GM23338 (cell line): Measurements from ENCODE around the gene SGSM1. TPM values are rescaled to one million over a fixed set of nuclear protein-coding genes. Genes with fewer than 3 reads are reported as not detected.

Experiments used
- ATAC-seq: fragments of 200-7000 bp; cut with Tn5 transposase; 3 replicates; pipeline ENCODE4 v1.9.1; 2020
- DNase-seq: peaks from one replicate; pipeline ENCODE4 v3.0.0-alpha.2; 2015; ENCODE audit warnings: low spot score
- H2AFZ ChIP-seq: fragments of 200-600 bp; sonication (generic); 2 replicates; pipeline ENCODE4 v1.8.0; 2016; ENCODE audit warnings: antibody characterized with exemption, mild to moderate bottlenecking, moderate library complexity
- H3F3A ChIP-seq: fragments of 200-600 bp; sonication (generic); replicated peaks from 2 replicates; pipeline ENCODE4 v1.8.0; 2017; ENCODE audit warnings: antibody characterized with exemption, mixed run types, low read depth
- H3K27ac ChIP-seq: fragments of 200-600 bp; sonication (generic); 2 replicates; pipeline ENCODE4 v1.6.1; 2016; ENCODE audit warnings: low read depth
- H3K27me3 ChIP-seq: fragments of 200-600 bp; sonication (generic); 2 replicates; pipeline ENCODE4 v1.8.0; 2016; ENCODE audit warnings: mild to moderate bottlenecking, mixed run types, moderate library complexity; ENCODE audit not compliant: insufficient read depth
- H3K36me3 ChIP-seq: fragments of 200-600 bp; sonication (generic); 2 replicates; pipeline ENCODE4 v1.8.0; 2016; ENCODE audit warnings: mild to moderate bottlenecking; ENCODE audit not compliant: insufficient read depth
- H3K4me1 ChIP-seq: fragments of 200-600 bp; sonication (generic); 2 replicates; pipeline ENCODE4 v1.8.0; 2016; ENCODE audit warnings: mild to moderate bottlenecking, moderate library complexity; ENCODE audit not compliant: insufficient read depth
- H3K4me2 ChIP-seq: fragments of 200-600 bp; sonication (generic); 2 replicates; pipeline ENCODE4 v1.7.1; 2017; ENCODE audit warnings: mixed run types
- H3K4me3 ChIP-seq: fragments of 200-600 bp; sonication (generic); 2 replicates; pipeline ENCODE4 v1.6.1; 2016; ENCODE audit warnings: mixed run types
- H3K79me2 ChIP-seq: fragments of 200-600 bp; sonication (generic); replicated peaks from 2 replicates; pipeline ENCODE4 v1.8.0; 2017; ENCODE audit warnings: mild to moderate bottlenecking; ENCODE audit not compliant: insufficient read depth
- H3K9me2 ChIP-seq: fragments of 200-600 bp; sonication (generic); 2 replicates; pipeline ENCODE4 v1.8.0; 2017; ENCODE audit not compliant: insufficient read depth
- H4K20me1 ChIP-seq: fragments of 200-600 bp; sonication (generic); replicated peaks from 2 replicates; pipeline ENCODE4 v1.8.0; 2017; ENCODE audit warnings: mild to moderate bottlenecking; ENCODE audit not compliant: insufficient read depth
- H3K27ac Mint-ChIP-seq: 2 replicates; pipeline ENCODE4 v1.8.0; 2020; ENCODE audit warnings: inconsistent platforms, mild to moderate bottlenecking, moderate library complexity, mixed read lengths
- H3K27me3 Mint-ChIP-seq: 3 replicates; pipeline ENCODE4 v1.8.0; 2022; ENCODE audit warnings: low read depth, mild to moderate bottlenecking, moderate library complexity, mixed read lengths, inconsistent platforms; ENCODE audit not compliant: insufficient read depth, poor library complexity
- H3K36me3 Mint-ChIP-seq: 3 replicates; pipeline ENCODE4 v1.8.0; 2021; ENCODE audit warnings: low read depth, mild to moderate bottlenecking, inconsistent platforms, moderate library complexity, mixed read lengths
- H3K4me1 Mint-ChIP-seq: 3 replicates; pipeline ENCODE4 v1.8.0; 2020; ENCODE audit warnings: mild to moderate bottlenecking, inconsistent platforms, mixed read lengths
- H3K4me3 Mint-ChIP-seq: 3 replicates; pipeline ENCODE4 v1.8.0; 2021; ENCODE audit warnings: moderate library complexity, mild to moderate bottlenecking, inconsistent platforms, mixed read lengths
- H3K9me3 Mint-ChIP-seq: 3 replicates; pipeline ENCODE4 v1.8.0; 2020; ENCODE audit warnings: moderate library complexity, mild to moderate bottlenecking, inconsistent platforms, mixed read lengths
- CREB1 ChIP-seq: fragments of 250-450 bp; sonication (Bioruptor Pico); IDR thresholded peaks from 2 replicates; pipeline ENCODE4 v1.5.0; 2020; ENCODE audit warnings: low read depth, mild to moderate bottlenecking, moderate library complexity
- CTCF ChIP-seq, 2 experiments: fragments of 200-600 bp in 1 of 2; sonication (generic) in 1 of 2; conservative IDR thresholded peaks; 2 replicates each; pipeline versions ENCODE4 v1.5.1 to v1.6.1; 2016 to 2017; ENCODE audit warnings: antibody characterized with exemption in 2 of 2, low read depth in 2 of 2, mild to moderate bottlenecking in 2 of 2, moderate library complexity in 1 of 2
- ETS1 ChIP-seq: IDR thresholded peaks from 2 replicates; pipeline ENCODE4 v1.6.1; 2016; ENCODE audit warnings: antibody characterized with exemption
- EZH2 ChIP-seq: fragments of 200-600 bp; sonication (generic); IDR thresholded peaks from one replicate; pipeline ENCODE4 v1.8.0; 2017; ENCODE audit warnings: antibody characterized with exemption, mild to moderate bottlenecking, low read depth; ENCODE audit not compliant: unreplicated experiment
- EZH2phosphoT487 ChIP-seq: fragments of 200-600 bp; sonication (generic); IDR thresholded peaks from one replicate; pipeline ENCODE4 v1.8.1; 2018; ENCODE audit warnings: antibody characterized with exemption; ENCODE audit not compliant: unreplicated experiment
- JUNB ChIP-seq: IDR thresholded peaks from one replicate; pipeline ENCODE4 v1.6.1; 2016; ENCODE audit warnings: antibody characterized with exemption; ENCODE audit not compliant: unreplicated experiment
- NANOG ChIP-seq: IDR thresholded peaks from 2 replicates; pipeline ENCODE4 v1.6.1; 2016; ENCODE audit warnings: antibody characterized with exemption, borderline replicate concordance
- POLR2AphosphoS5 ChIP-seq: IDR thresholded peaks from 2 replicates; pipeline ENCODE4 v1.6.1; 2016; ENCODE audit warnings: antibody characterized with exemption, low read depth
- REST ChIP-seq: IDR thresholded peaks from one replicate; pipeline ENCODE4 v1.6.1; 2018; ENCODE audit warnings: antibody characterized with exemption; ENCODE audit not compliant: unreplicated experiment
- STAT1 ChIP-seq: IDR thresholded peaks from one replicate; pipeline ENCODE4 v1.6.1; 2016; ENCODE audit warnings: antibody characterized with exemption; ENCODE audit not compliant: unreplicated experiment
- ZNF114 ChIP-seq: fragments of 250-450 bp; sonication (Bioruptor Pico); IDR thresholded peaks from 2 replicates; pipeline ENCODE4 v1.5.0; 2020; ENCODE audit warnings: mild to moderate bottlenecking, moderate library complexity
- ZNF331 ChIP-seq: fragments of 250-450 bp; sonication (Bioruptor Pico); IDR thresholded peaks from 2 replicates; pipeline ENCODE4 v1.5.0; 2020; ENCODE audit warnings: low read depth, mild to moderate bottlenecking, moderate library complexity
- ZNF462 ChIP-seq: fragments of 250-450 bp; sonication (Bioruptor Pico); IDR thresholded peaks from 2 replicates; pipeline ENCODE4 v1.5.0; 2020; ENCODE audit warnings: mild to moderate bottlenecking, moderate library complexity
- polyA plus RNA-seq: library from polyadenylated mRNA; unstranded; fragments of >200 nt; fragmentation: Nextera tagmentation; extraction: Ambion mirVana; gene quantifications from 2 replicates; pipeline ENCODE4 v1.2.1, GENCODE V29; 2016
- total RNA-seq: library from RNA; depleted of rRNA; stranded (reverse); fragments of >200 nt; shearing (Covaris generic); gene quantifications from 2 replicates; pipeline ENCODE4 v1.2.3, GENCODE V29; 2014

SGSM1 gene
- total and polyA plus RNA-seq, 2 experiments from 2014 or later: 4.7 to 5.4 TPM

- H3K27ac Mint-ChIP-seq: no peak overlapping the region
- H4K20me1 ChIP-seq: no peaks in the 10 kb centered on the region; the same call in 1 of the 2 replicates
Observed at GRCh38 chr22:24836282-24836681, 30.3 kb downstream of the SGSM1 start.

More at GRCh38 chr22:24836282-24836681, 30.3 kb downstream of the SGSM1 start:
- peaks cover 20% of the 10 kb centered on the region for H3K4me1 Mint-ChIP-seq
- peaks cover 3% of the 10 kb centered on the region; the same call in 1 of the 3 replicates for H3K36me3 Mint-ChIP-seq
- no peak overlapping the region for H3K4me3 Mint-ChIP-seq
- no peaks in the 10 kb centered on the region for H3K9me2 ChIP-seq
- no peak overlapping the region for H3K4me2 ChIP-seq
- ATAC-seq (no peak), DNase-seq (no peak)
- no peaks in the 10 kb centered on the region for H3K79me2 ChIP-seq
- 0 out of 2 replicates have a peak, but pooled peaks cover 2% of the 10 kb centered on the region for H3F3A ChIP-seq
- no peak overlapping the region for H3K27ac ChIP-seq
- H3K27me3 ChIP-seq: no peaks in the 10 kb centered on the region
- H3K36me3 ChIP-seq: no peaks in the 10 kb centered on the region
- no peak overlapping the region for H3K4me3 ChIP-seq
- TF ChIP-seq ZNF331 (CRISPR knock-in tag) (no peak), ZNF114 (no peak), ZNF462 (CRISPR knock-in tag) (no peak), JUNB (no peak), CTCF (conservative IDR thresholded peaks at IDR 0.05; ENCODE audit: low read depth in 2 of 2) (no peak), CREB1 (no peak), POLR2AphosphoS5 (no peak), ETS1 (no peak), NANOG (no peak), EZH2 (no peak), STAT1 (no peak), EZH2phosphoT487 (no peak), REST (no peak)
- no peaks in the 10 kb centered on the region for H3K9me3 Mint-ChIP-seq
- H3K27me3 Mint-ChIP-seq: peaks cover 3% of the 10 kb centered on the region
- peaks cover 6% of the 10 kb centered on the region; the same call in 1 of the 2 replicates for H3K4me1 ChIP-seq
- H2AFZ ChIP-seq: no peak overlapping the region
